IPS-NIHi7 (cell line): ENCODE results near the gene SPATA3.

ENCODE experiments used
- DNase-seq: peaks from one replicate; pipeline ENCODE4 v3.0.0; 2012; ENCODE audit warnings: mixed read lengths; ENCODE audit errors: extremely low spot score

The SPATA3 gene

DNA sequence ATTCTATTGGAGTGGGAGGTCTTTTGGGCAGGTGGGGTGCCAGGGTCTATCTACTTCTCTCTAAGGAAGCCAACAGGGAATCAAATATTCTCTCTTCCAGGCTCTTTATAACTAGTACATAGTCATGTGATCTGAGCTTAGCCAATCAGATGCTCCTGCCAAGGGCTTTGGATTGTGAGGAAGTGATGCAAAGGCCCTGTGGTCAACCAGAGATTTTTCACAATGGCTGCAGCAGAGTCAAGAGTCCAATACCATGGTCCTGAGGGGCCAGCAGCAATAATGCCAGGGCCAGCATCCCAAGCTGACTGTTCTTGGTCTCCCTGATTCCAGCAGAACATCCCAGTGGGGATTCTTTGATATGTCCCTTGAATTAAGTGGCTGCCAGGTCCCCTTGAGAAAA, 33.0 kb downstream of the SPATA3 start:
- DNase-seq: no peak

DNA sequence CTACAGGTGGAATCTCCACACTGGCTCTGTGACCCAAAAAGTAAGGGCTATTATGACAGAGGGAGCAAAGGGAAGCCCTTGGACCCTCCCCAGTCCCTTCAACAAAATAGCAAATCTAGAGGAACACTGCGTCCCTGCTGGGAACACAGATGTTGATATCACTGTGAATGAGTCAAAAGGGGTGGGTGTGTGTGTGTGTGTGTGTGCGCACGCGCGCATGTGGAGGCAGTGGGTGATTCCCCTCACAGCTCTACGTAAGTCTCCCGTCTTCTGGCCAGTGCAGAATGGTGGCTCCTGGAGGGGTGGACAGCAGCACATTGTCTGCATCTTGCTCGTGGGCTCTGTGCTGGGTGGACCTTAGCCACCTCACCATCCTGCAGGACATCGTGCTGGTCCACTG, 33.6 kb downstream of the SPATA3 start:
- DNase-seq: no peak

DNA sequence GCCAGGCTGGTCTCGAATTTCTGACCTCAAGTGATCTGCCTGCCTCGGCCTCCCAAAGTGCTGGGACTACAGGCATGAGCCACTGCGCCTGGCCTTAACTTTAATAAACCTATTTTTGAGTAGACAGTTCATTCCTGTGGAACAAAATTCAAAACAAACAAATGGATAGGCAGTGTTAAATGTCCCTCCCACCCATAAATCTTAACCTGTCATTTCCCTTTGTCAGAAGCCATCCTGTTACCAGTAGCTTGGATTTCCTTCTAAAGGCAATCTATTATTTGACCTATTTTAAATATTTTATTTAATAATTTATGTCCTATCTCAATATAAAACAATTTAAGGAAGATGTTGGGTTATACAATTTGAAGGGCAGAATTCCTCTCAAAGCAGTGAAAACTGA, 34.8 kb downstream of the SPATA3 start:
- DNase-seq: no peak

- no peak for DNase-seq
Measured at GRCh38 chr2:231032575-231033140, 36.7 kb downstream of the SPATA3 start.

DNA sequence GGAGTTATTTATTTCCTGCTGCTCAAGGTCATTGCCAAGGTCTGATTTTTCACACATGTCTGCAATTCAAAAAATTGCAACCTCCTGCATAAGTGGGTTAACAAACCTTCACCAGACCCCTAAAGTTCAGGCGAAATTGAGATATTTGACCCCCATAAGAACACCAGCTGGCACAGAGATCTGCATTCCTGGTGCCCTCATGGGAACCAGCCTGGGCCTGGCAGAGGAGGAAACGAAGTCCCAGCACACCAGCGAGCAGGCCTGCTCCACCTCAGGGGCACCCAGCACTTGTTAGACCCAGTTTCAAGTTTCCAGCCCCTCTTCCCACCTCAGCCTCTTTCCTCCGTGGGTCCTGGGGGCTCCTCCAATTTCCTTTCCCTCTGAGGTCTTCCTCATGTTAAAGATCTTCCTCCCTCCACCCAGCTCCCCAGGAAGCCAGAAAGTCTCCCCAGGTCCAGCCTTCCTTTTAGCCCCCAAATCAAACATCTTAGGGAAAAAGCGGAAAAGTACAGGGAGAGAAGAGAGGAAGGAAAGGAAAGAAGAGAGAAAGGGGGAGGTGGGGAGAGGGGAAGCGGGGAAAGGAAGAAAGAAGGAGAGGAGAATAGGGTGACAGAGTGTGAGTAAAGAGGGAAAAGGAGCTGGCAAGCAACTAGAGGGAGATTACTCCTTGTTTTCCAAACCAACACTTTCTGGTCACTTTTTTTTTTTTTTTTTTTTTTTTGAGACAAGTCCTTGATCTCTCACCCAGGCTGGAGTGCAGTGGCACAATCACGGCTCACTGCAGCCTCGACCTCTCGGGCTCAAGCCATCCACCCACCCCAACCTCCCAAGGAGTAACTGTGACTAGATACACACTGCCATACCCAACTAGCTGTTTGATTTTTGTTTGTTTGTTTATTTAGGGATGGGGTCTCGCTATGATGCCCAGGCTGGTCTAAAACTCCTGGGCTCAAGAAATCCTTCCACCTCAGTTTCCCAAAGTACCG, 37.5 kb downstream of the SPATA3 start:
- no peak for DNase-seq

- DNase-seq: no peak
Measured at GRCh38 chr2:231034291-231034882, 38.5 kb downstream of the SPATA3 start.

DNA sequence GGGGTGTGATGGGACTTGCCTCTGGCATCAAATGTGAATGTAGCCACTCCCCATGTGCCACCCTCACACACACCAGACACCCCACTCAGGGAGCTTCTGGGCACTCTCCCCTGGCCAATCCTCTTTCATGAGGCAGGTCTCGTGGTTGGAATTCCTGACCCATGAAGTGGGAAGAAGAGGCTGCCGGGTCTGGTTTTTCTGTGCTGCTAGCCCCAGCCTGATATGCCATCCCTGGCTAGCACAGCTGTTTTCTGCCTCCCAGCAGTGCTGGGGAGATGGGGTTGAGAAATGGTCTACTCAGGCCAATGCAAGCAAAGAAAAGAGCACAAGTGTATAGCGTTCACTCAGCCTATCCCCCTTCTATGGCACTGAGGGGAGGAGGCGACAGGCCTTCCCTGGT, 40.2 kb downstream of the SPATA3 start:
- DNase-seq: no peak

DNA sequence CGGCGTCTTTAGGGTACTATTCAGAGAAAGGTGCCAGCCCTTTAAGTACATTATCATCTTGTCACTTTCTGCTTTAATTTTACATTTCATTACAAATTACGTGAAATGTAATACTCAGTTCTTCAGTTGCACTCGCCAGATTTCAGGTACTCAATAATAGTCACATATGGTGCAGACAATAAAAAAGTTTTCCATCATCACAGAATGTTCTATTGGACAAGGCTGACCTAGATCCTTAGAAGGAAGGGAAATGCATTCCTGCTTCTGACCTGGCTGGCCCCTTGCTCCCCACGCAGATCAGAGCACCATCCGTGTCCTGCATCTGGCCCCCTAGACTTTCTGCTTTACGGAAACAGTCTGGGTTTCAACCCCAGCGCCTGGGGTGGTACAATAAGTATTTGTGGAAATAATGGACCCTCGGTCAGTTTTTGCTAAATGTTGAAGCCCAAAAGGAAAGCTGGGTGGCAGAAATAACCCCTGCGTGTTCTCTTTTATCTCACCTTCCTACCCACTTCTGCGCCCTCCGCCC, 40.7 kb downstream of the SPATA3 start:
- DNase-seq: no peak

GRCh38 chr2:231037202-231037730, 41.3 kb downstream of the SPATA3 start, which contains the start of gene C2orf72:
Gene C2orf72, plus strand, starts transcription at chr2:231037523. Its CDS starts 43 bp downstream, at chr2:231037566.
- peak; percentile 56 for DNase-seq

DNA sequence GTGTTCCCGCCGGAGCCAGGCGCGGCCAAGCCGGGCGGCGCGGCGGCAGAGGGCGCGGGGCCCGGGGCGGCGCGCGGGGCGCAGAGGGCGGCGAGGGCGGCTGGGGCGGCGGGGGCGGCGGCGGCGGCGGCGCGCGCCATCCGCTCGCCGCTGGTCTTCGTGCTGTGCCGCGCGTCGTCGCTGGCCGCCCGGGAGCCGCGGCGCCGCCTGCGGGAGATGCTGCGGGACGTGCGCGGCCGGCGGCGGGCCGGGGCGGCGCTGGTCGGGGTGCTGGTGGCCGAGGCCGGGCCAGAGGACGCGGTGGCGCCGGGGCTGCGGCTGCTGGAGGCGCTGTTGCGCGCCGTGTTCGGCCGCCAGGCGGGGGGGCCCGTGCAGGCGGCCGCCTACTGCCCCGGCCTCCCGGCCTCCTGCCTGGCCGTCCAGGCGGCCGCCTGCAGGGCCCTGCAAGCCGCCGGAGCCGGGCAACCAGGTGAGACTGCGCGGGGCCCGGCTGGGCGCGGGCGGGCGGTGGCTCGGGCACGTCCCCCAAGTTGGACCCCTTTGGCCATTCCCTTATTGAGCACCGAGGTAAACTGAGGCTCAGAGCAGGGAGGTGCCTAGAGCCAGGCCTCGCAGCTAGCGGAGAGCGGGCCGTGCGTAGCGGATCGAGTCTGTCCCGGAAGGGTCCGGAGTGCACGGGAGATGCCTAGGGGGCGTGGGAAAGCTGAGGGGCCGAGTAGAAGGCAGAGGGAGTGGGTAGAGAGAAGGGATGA, 42.0 kb downstream of the SPATA3 start:
- DNase-seq: peak; percentile 58

GRCh38 chr2:231038483-231039293, 42.8 kb downstream of the SPATA3 start:
- DNase-seq: no peak

- DNase-seq: no peak
Measured at GRCh38 chr2:231039294-231039664, 43.4 kb downstream of the SPATA3 start.

GRCh38 chr2:231039821-231040364, 44.0 kb downstream of the SPATA3 start:
- DNase-seq: no peak

GRCh38 chr2:231041061-231041689, 45.3 kb downstream of the SPATA3 start:
- DNase-seq: no peak

DNA sequence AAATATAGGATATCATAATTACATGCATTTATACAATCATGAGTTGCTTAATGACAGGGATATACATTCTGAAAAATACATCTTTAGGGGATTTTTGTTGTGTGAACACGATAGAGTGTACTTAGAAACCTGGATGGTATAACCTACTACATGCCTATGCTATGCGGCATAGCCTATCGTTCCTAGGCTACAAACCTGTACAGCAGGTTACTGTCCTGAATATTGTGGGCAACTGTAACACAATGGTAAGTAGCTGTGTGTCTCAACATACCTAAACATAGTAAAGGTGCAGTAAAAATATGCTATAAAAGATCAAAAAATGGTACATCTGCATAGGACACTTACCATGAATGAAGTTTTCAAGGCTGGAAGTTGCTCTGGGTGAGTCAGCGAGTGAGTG, 47.9 kb downstream of the SPATA3 start:
- DNase-seq: no peak

DNA sequence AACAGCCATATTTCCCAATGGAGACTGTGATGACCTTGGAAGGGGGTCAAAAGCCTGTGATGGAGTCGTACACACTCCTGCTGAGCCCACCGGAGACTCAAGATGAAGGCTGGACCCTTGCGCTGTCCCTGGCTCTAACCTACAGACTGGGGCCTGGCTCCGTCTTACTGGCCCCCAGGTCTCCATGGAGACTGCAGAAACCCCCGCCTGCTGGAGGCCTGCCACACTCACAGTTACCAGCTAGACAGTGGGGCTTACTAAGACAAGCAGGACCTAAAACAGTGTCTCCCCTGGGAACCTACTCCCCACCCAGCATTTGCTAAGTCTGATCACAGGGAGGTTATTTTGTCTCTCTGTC, 51.0 kb downstream of the SPATA3 start:
- no peak for DNase-seq

- no peak for DNase-seq
Measured at GRCh38 chr2:231047274-231047922, 51.5 kb downstream of the SPATA3 start.

DNA sequence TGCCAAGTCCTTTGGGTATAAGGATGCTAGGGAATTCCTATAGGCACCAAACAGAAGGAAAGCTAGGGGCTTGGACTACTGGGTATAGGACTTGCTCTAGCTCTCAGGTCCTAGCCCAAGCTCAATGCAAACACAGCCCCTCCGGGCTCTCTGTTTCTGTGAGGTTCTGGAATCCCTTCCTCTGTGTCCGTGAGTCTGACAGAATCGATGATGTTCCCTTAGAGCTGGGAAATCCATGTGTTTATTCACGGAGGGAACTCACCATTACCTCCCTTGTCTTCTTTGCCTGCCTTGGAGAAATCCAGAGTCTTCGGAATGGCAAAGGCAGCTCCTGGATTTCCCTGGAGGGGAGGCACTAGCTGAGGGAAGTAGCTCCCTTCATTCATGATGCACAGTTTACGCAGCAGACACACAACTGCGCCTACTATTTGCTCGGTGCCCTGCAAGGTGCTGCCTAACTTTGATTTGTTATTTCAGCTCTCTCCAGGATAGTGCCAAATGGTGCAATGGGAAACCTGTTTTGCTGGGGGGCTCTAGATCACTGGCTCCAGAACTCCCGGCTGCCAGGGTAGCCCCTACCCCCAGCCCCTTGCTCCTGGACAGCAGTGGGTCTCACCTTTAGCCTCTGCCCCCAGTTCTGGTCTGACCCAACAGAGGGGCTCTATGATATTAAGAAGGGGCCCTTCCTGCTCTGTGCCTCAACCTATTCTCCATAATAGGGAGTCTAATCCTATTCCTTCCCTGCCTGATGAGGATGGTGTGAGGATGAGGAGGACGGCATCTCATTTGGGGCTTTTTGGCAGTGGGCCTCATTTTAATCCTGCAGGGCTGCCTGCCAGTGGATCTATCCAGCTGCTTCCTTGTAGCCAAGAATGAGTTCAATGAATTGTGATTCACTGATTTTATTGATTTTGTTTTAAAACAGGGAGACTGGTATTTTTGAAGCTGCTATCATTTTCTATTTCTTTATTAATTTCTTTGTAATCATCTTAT, 52.3 kb downstream of the SPATA3 start:
- DNase-seq: no peak
